AG09309 (cell line): Measurements from ENCODE around the gene AHRR.

Source experiments
- DNase-seq: peaks from one replicate; pipeline ENCODE4 v3.0.0-alpha.2; 2010; ENCODE audit warnings: low read depth
- H3K4me3 ChIP-seq: 2 replicates; pipeline ENCODE4 v1.5.1; 2011; ENCODE audit warnings: mild to moderate bottlenecking, low read depth, low read length, moderate library complexity; ENCODE audit not compliant: control insufficient read depth
- TF ChIP-seq, protein P1 (sequence below): IDR thresholded peaks from 2 replicates; pipeline ENCODE4 v1.5.1; 2011; ENCODE audit warnings: mild to moderate bottlenecking, low read depth, low read length, inconsistent platforms; ENCODE audit not compliant: insufficient read depth, control insufficient read depth; ENCODE audit errors: missing control alignments

Gene AHRR

DNA sequence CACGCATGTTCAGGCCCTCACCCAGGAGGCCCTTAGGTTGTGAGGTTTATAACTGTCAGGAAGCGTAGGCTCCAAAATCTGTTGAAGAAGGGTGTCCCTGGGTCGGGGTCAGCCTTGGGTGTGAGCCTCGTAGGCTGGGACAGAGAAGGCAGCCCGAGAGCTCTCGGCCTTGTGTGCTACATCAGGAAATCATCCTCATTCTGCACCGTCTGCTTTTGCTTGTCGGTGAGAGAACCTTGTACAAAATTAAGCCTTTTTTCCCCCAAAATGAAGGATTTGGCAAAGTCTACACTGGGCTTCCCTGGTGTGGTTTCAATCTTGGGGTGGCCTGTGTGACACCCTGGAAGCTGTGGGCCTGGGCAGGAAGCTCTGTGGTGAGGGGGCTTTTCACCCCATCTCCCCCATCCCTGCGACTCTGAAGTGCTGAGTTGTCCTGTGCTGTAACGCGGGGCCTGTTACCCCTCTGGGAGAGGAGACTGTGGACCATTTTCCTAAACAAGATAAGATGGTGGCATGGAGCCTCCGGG lies 55.3 kb downstream of the AHRR start:
- TF ChIP-seq, protein P1, sequence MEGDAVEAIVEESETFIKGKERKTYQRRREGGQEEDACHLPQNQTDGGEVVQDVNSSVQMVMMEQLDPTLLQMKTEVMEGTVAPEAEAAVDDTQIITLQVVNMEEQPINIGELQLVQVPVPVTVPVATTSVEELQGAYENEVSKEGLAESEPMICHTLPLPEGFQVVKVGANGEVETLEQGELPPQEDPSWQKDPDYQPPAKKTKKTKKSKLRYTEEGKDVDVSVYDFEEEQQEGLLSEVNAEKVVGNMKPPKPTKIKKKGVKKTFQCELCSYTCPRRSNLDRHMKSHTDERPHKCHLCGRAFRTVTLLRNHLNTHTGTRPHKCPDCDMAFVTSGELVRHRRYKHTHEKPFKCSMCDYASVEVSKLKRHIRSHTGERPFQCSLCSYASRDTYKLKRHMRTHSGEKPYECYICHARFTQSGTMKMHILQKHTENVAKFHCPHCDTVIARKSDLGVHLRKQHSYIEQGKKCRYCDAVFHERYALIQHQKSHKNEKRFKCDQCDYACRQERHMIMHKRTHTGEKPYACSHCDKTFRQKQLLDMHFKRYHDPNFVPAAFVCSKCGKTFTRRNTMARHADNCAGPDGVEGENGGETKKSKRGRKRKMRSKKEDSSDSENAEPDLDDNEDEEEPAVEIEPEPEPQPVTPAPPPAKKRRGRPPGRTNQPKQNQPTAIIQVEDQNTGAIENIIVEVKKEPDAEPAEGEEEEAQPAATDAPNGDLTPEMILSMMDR: no peak
- no peak for DNase-seq
- no peak overlapping the region for H3K4me3 ChIP-seq

DNA sequence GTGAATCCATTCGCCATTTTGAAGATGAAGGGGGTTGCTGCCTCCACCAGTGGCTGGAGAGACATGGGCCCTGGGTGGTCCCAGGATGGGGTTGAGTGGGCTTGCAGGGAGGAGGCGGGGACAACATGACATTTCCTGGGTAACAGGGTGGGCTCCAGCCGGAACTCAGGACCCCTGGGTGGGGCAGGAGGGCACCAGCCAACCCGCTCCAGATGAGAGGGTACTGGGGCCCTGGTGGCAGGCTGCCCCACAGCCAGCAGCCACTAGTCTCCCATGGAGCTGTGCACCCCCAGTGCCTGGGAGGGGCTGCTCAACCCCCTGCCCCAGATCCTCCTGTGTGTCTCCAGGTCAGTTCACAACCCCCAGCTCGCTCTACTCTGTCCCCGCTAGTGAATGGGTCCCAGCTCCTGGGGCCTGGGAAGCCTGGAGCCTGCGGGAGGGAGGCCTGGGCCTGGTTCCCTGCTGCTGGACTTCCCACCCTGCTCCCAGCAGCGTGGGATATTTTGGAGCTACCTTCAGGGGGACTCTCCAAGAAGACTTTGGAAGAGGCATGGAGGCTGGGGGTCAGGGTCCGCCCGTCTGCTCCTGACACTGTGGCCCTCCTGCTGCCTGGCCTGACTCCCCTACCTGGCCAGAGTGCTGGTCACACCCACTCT lies 55.9 kb downstream of the AHRR start:
- no peak for DNase-seq
- TF ChIP-seq, protein P1: no peak
- H3K4me3 ChIP-seq: no peak overlapping the region

DNA sequence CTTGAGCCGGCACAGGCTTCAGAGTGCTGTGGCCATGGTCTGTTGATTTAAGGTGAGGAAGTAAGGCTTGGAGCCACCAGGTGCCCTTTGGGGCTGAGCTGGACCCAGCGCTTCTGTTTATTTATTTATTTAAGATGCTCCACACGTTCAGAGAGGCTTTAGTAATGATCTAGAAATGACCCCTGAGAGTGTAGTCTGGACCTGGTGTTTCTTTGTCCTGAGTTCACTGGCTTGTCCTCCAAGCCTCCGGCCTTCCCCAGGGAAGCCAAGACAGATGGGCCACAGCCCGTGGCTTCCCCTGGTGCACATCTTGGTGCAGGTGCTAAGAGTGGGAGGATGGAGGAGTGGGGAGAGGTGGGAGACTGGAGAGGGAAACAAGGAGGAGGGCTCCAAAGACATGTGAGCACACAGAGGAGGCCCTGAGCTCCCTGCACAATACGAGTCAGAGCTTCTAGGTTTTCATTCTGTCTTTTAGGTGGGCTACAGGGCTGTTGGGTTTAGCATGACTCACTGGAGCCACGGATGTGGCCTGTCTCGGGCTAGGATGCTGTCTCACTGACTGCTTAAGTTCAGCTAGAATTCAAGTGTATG lies 56.9 kb downstream of the AHRR start:
- no peak overlapping the region for H3K4me3 ChIP-seq
- TF ChIP-seq, protein P1: no peak
- no peak for DNase-seq

DNA sequence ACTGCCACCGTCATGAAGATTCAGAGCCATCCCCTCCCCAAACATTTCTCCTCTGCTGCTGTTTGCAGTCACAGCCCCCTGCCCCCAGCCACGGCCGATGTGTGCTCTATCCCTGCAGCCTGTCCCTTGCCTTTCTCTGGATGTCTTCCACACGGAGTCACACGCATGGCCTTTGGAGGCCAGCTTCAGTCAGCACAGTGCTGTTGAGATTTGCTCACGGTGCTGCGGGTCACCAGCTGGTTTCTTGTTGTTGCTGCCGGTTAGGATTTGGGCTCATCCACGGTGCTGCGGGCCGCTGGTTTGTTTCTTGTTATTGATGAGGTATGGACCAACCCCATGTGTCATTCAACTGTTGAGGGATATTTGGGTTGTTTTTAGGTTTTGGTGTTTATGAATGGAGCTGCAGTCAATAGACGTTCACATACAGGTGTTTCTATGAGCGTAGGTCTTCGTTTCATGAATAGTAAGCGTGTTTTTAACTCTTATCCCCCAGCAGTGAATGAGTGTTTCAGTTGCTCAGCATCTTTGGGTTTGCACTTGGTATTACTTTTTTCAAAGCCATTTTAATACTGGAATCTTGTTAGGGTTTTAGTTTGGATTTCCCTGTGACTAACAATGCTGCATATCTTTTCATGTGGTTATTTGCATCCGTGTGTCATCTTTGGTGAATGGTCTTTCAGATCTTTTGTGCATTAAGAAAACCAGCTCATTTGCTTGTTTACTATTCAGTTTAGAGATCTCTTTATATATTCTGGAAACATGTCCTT lies 57.6 kb downstream of the AHRR start:
- no peak overlapping the region for H3K4me3 ChIP-seq
- peak; percentile 42 for DNase-seq
- TF ChIP-seq, protein P1: no peak

DNA sequence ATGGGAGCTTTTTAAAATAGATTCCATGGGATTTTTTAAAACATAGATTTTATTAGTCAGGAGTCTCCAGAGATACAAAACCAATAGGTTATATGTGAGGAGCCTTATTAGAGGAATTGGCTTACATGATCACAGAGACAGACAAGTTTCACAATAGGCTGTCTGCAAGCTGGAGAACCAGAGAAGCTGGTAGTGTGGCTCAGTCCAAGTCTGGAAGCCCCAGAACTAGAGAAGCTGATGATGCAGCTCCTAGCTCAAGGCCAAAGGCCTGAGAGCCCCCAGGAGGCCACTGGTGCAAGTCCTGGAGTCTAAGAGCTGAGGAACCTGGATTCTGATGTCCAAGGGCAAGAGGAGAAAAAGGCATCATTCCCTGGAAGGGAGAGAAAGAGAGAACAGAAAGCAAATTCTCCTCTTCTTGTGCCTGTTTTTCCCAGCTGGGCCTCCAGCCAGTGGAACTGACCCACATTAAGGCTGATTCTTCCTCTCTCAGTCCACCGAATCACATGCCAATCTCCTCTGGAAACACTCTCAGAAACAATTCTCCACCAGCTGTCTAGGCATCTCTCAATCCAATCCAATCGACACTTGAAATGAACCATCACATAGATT lies 59.3 kb downstream of the AHRR start:
- peak; percentile 42 for DNase-seq
- TF ChIP-seq, protein P1: no peak
- no peak overlapping the region for H3K4me3 ChIP-seq

DNA sequence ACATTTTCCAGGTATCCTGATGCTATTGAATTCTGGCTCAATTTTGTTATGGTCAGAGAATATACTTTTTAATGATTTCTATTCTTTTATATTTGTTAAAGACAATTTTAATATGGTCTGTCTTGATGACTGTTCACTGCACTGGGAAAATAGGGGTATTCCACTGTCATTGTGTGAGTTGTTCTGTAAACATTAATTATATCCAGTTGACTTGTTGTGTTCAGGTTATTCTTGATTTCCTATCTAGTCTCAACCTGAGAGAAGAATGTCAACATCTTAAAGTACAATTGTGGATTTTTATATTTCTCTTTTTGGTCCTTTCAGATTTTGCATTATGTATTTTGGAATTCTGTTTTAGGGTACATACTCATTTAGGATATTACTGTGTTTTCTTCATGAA lies 61.6 kb downstream of the AHRR start:
- TF ChIP-seq, protein P1: no peak
- no peak overlapping the region for H3K4me3 ChIP-seq
- no peak for DNase-seq
